GM19035 (cell line): ENCODE data around the gene WWC1.

Experiments
- ATAC-seq: cut with Tn5 transposase; IDR thresholded peaks from one replicate; pipeline ENCODE4 v1.9.1; 2021; ENCODE audit not compliant: unreplicated experiment

Gene WWC1

GRCh38 chr5:168477060-168477459, 185.6 kb downstream of the WWC1 start:
- ATAC-seq, result no peak

- no peak for ATAC-seq
Observed at GRCh38 chr5:168479166-168479565, 187.7 kb downstream of the WWC1 start.

GRCh38 chr5:168480601-168481000, 189.2 kb downstream of the WWC1 start:
- no peak for ATAC-seq

GRCh38 chr5:168481330-168481788, 189.9 kb downstream of the WWC1 start:
- peak; percentile 95 for ATAC-seq

GRCh38 chr5:168482361-168482760, 190.9 kb downstream of the WWC1 start:
- ATAC-seq, result no peak

GRCh38 chr5:168486136-168486879, 194.9 kb downstream of the WWC1 start, which contains the start of gene RARS1:
RARS1 (plus strand) TSS chr5:168486471; CDS start chr5:168486499, 28 bp downstream.
- peak; percentile 84 for ATAC-seq

GRCh38 chr5:168489059-168489458, 197.6 kb downstream of the WWC1 start:
- ATAC-seq, result no peak

- no peak for ATAC-seq
Observed at GRCh38 chr5:168494057-168494555, 202.7 kb downstream of the WWC1 start.

- no peak for ATAC-seq
Observed at GRCh38 chr5:168502563-168503237, 211.3 kb downstream of the WWC1 start.

GRCh38 chr5:168513861-168514428, 222.5 kb downstream of the WWC1 start:
- no peak for ATAC-seq
